GM12892 (cell line): Measurements from ENCODE around the gene SMYD5.
"Not testable (repeated sequence)": the region's sequence is repeated elsewhere in the genome, so short reads cannot be mapped to it uniquely, and the experiment has no call there.

Experiments
- DNase-seq: peaks from one replicate; pipeline ENCODE4 v3.0.0; 2011; ENCODE audit not compliant: insufficient read length
- FAIRE-seq: peaks from 2 replicates; lab custom pipeline; 2011; peaks lifted over from hg19 to GRCh38; lab: Jason Lieb, UNC
- POLR2A ChIP-seq: IDR thresholded peaks from 2 replicates; pipeline ENCODE4 v1.6.1; 2011; ENCODE audit warnings: low read depth, low read length, control low read depth
- POLR2AphosphoS5 ChIP-seq: IDR thresholded peaks from 2 replicates; pipeline ENCODE4 v1.6.1; 2011; ENCODE audit warnings: low read depth, low read length, control low read depth
- TAF1 ChIP-seq: IDR thresholded peaks from 2 replicates; pipeline ENCODE4 v1.6.1; 2011; ENCODE audit warnings: low read depth, mild to moderate bottlenecking, control low read depth, low read length, borderline replicate concordance

SMYD5 gene

DNA sequence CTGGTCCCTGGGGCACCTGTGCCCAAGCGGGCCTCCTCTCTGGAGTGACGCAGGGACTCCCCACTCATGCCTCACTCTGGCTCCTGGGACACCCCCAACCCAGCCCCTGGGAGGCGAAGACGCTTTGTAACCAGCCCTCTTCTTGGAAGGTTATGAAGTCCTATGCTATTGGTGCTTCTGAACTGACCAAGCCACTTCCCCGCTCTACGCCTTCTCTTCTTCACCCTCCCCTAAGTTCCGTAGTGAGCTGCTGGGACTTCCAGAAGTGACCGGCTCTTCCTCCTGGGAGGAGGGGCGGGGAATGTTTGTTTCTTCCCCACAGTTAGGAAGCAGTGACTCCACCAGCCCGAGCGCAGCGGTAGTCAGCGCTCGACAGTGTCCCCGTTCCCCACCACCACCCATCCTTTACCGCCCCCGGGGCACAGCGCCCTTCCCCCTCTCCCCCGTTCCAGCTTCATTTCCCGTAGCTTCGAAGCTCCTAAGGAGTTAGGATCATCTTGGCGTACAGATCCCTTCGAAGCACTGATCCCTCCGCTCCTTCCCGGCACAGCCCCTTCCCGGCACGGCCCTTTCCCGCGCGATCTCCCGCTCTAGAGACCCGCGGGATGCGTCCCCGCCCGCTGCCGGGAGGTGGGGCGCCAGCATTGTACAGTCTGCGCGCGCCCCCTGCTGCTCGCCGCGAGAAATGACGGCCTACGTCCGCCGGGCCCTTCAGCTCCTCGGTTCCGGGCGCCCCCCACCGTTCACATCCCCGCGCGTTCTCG, 37.0 kb upstream of the SMYD5 start:
- FAIRE-seq = peak; percentile 76
- peak; percentile 94 for DNase-seq
- TF ChIP-seq POLR2AphosphoS5 = no peak
- no peak for TF ChIP-seq TAF1
- no peak for TF ChIP-seq POLR2A

DNA sequence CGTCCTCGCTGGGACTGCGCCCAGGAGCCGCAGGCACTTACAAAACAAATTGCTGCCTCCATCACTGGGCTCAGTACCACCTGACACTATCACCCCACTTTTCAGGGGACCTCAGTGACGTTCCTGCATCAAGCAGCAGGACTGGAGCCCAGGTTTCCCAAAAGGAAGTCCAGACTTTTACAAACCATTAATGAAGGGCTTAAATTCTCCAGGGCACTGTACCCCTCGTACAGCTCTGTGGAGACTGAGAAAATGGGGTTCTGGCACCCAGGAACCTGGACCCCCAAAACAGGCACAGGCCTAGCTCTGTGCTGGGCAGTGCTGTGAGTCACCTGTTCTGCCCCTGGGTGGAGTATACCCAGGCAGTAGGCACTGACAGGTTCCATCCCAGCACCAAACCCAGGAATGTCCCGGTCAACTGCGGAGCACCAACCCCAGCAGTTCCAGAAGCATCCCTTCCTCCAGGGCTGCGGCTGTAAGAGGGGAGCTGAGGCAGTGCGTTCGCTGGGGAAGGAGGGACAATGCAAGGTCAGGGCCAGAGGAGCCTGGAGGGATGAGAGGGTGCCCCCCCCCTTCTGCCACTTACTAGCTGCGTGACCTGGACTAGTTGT, 36.3 kb upstream of the SMYD5 start:
- DNase-seq = no peak
- no peak for FAIRE-seq
- TF ChIP-seq POLR2AphosphoS5 (no peak), TAF1 (no peak), POLR2A (no peak)

- FAIRE-seq = no peak
Observed at GRCh38 chr2:73185965-73186364, 28.1 kb upstream of the SMYD5 start.

GRCh38 chr2:73187549-73187948, 26.5 kb upstream of the SMYD5 start:
- no peak for FAIRE-seq
- TF ChIP-seq POLR2AphosphoS5 = no peak
- DNase-seq = no peak

More at GRCh38 chr2:73185965-73186364, 28.1 kb upstream of the SMYD5 start:
- TF ChIP-seq TAF1 (no peak), POLR2AphosphoS5 (no peak), POLR2A (no peak)
- DNase-seq = no peak

DNA sequence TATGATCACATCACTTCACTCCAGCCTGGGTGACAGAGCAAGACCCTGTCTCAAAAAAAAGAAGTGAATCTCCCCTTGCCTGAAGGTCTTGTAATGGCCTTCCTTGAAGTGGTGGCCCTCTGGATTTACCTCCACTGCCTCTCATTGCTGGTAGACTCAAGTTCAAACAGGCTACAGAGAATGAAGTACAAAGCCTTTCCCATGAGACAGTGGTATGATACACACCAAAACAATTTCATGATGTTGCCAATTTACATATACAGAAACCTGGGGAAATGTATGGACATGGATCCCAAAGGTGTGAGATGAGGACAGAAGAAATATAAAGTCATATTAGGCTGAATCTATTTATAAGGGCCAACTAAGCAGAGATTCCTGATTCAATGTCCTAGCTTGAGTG, 16.5 kb upstream of the SMYD5 start:
- no peak for TF ChIP-seq TAF1
- no peak for TF ChIP-seq POLR2AphosphoS5
- TF ChIP-seq POLR2A = no peak
- FAIRE-seq (no peak), DNase-seq (no peak)

GRCh38 chr2:73200281-73200680, 13.8 kb upstream of the SMYD5 start:
- DNase-seq, FAIRE-seq: not testable (repeated sequence)

DNA sequence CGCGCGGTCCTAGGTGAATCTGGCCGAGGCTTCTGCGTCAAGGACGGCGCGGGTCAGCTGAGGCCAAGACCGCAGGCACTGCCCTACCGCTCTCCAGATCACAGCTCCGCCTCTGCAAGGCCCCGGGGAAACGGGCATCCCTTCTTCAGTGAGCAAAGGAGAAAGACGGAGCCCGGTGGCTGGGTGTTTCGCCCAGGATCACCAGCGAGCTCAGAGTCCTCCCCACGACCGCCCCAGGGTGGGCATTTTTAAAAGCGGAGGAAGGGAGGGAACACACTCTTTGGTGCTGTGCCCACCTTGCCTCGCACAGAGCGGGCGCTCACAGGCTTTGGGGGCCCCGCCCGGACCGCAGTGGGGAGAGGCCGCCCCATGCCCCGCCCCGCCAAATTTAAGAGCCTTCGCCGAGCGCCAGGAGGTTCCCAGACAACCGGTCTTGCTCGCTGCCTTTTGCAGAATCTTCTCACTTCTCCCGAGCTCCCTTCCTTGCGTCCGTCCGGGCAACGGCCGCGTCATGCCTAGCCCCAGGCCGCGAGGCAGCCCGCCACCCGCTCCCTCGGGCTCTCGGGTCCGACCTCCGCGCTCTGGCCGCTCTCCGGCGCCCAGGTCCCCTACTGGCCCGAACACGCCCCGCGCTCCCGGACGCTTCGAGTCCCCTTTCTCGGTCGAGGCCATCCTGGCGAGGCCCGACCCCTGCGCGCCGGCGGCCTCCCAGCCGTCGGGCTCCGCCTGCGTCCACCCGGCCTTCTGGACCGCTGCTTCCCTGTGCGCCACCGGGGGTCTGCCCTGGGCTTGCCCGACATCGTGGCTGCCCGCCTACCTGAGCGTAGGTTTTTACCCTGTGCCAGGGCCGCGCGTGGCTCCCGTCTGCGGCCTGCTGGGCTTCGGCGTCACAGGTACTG, 11.6 kb upstream of the SMYD5 start, which contains the start of gene NOTO:
NOTO (plus strand) TSS at position 419 of the 899 bp plus-strand sequence; CDS start at position 512, 93 bp downstream.
- DNase-seq (no peak), FAIRE-seq (no peak)
- no peak for TF ChIP-seq TAF1
- no peak for TF ChIP-seq POLR2AphosphoS5
- no peak for TF ChIP-seq POLR2A

DNA sequence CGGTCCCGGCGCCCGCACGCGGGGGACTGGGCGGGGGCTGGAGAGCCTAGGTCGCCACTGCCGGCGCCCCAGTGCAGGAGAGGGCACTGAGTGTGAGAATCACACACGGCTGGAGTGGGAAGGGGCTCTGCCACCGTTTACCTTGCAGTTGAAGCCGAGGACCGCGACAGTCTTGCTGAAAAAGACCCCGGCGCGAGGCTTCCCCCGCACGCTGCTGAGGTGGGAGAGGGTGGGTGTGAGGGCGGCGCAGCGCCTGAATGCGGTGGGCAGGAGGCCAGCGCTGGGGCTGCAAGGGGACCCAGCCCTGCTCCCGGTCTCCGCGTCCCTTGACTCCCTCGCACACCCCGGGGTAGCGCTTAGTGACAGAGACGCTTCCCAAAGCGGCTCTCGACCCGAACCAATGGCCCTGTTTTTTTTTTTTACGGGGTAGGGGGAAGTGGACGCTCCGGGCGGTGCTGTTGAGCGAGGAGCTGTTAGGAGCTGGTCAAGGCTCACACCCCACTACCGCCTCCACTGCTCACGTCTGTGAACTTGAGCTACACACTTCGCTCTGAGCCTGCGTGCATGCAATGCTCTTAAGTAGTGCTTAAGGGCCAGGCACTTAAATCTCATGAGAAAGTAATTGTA, 10.9 kb upstream of the SMYD5 start:
- DNase-seq = no peak
- no peak for FAIRE-seq
- no peak for TF ChIP-seq POLR2AphosphoS5
- TF ChIP-seq TAF1 = no peak
- no peak for TF ChIP-seq POLR2A

GRCh38 chr2:73205611-73206010, 8.4 kb upstream of the SMYD5 start:
- DNase-seq = no peak
- TF ChIP-seq POLR2A (no peak), POLR2AphosphoS5 (no peak), TAF1 (no peak)
- FAIRE-seq = no peak

DNA sequence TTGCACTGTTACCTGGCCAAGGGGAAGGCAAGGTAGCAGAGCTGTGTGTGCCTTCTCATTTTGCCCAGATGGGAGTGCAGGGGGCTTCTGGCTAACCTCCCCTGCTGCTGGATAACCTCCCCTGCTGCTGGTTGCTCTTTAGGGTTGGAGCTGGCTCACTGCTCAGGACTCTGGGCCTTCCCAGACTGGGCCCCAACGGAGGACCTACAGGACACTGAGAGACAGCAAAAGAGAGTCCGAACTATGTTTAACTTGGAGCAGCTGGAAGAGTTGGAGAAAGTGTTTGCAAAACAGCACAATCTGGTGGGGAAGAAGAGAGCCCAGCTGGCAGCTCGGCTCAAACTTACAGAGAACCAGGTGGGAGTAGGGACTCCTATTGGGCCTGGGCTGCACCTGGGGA, 5.8 kb upstream of the SMYD5 start:
- TF ChIP-seq POLR2A = no peak
- TF ChIP-seq TAF1 = no peak
- TF ChIP-seq POLR2AphosphoS5 = no peak
- FAIRE-seq (no peak), DNase-seq (no peak)

DNA sequence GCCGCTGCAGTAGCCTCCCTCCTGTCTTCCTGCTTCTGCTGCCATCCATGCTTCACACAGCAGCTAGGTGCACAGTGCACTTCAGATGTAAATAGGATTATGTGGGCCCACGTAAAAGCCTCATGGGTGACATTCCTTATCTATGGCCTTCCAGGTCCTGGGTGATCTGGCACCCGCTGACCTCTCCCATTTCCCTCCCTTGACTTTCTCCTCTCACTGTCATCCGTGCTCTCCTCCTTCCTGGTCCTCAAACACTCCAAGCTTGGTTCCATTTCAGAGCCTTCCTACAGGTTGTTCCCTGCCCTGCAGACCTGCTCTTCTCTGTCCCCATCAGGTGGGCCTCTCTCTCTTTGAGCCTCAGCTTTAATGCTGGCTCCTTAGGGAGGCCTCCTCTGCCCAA, 4.0 kb upstream of the SMYD5 start:
- FAIRE-seq (no peak), DNase-seq (no peak)
- no peak for TF ChIP-seq POLR2A
- no peak for TF ChIP-seq POLR2AphosphoS5
- TF ChIP-seq TAF1 = no peak
